CD4-positive, alpha-beta T cell treated with Interleukin-15 for 1 hour (primary cell): Measurements from ENCODE around the gene LPIN1.

Source experiments
- DNase-seq: peaks from one replicate; pipeline ENCODE4 v3.0.0-alpha.2; 2020

Gene LPIN1

DNA sequence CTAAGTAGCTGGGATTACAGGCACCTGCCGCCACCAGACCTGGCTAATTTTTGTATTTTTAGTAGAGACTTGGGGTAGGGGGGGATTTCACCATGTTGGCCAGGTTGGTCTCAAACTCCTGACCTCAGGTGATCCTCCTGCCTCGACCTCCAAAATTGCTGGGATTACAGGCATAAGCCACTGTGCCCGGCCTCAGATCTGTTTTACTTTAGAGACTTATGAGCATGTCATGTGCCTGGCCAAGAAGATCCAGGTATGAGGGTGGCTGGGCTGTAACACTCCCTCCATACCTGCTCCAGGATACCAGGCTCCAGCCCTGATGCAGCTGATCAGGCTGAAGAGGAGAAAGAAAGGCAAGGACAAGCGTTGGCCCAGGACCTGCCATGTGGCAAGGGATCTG lies 125.0 kb downstream of the LPIN1 start:
- no peak for DNase-seq

DNA sequence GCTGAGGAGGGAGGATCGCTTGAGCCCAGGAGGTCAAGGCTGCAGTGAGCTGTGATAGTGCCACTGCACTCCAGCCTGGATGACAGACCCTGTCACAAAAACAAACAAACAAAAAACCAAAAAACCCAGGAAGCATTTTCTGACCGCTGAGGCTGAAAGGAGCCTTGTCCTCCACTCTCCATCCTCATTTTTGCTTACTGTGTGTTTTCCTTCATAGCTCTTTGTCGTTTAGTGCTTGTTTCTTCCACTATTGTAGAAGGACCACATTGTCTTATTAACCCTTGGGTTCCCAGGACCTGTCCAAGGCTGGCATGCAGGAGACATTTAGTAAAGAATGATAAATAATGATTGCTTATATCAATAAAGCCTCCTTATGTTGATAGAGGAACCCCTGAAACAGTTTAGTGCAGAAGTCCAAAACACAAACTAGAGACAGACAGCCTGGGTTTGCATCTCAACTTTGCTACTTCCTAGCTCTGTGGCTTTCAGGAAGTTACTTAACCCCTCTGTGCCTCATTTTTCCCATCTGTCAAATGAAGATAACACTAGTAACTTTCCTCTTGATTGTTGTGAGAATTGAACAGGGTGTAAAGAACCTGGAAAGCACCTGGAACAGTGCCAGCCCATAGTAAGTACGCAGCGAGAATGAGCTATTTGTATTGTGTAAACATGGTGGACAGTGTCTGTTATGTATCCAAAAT lies 126.0 kb downstream of the LPIN1 start:
- DNase-seq = no peak

DNA sequence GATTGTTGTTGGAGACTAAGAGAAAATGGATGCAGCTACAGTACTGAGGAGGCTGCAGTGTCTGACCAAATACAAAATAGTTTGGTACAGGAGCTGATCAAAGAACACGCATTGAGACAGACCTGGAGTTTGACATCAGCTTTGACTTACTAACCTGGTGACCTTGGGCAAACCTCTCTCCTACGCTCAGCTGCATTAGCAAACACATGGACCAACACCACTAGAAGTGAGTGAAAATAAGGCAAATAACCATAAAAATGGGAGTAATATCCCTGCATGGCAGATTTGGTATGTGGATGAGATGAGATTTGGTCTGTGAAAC lies 126.5 kb downstream of the LPIN1 start:
- no peak for DNase-seq

DNA sequence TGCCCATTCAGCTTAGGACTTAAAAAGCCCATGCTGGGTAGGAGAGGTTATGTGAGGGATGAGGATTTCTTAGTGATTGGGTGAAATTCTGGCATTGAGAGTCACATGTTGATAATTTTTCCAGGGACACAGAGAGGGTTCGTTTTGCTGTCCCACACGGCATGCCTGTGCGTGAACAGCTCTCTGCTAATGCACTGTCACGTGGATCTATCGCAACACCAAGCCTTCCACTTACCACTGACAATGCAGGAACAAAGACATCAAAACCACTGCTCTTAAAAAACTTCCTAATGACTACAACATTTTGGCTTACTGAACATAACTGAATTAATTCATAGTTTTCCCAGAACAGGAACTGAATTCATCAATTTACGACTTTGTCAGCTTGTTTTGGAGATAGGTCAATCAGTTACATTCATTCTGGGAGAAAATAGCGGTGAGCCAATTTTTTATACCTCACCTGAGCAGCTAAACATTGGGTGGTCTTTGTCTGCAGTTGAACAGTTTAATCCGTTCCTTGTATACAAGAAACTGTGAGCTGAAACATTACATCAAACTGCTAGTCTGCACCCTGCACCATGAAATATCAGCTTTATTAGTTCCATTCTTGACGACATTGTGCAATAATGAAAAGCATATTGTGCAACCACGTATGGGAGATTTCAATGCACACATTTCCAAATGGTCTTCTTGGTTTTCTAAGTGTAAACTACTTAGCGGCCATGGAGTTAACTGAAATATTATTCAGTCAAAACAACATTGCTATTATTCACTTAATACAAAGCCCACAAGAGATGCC lies 127.1 kb downstream of the LPIN1 start:
- DNase-seq = no peak

DNA sequence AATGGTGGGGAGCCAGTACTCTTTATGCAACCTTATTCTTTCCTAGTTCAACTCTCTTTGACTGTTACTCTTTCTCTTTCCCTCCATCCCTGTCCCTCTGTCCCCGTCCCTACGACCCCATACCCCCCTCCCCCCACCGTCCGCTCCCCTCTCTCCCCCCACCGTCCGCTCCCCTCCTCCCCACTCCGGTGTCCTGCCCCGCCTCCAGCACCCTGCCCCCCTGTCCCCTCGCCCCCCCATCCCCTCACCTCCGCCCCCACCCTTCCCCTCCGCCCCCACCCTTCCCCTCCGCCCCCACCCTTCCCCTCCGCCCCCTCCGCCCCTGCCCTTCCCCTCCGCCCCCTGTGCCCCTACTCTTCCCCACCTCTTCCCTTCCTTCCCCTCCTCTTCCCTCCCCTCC lies 128.4 kb downstream of the LPIN1 start:
- no peak for DNase-seq

DNA sequence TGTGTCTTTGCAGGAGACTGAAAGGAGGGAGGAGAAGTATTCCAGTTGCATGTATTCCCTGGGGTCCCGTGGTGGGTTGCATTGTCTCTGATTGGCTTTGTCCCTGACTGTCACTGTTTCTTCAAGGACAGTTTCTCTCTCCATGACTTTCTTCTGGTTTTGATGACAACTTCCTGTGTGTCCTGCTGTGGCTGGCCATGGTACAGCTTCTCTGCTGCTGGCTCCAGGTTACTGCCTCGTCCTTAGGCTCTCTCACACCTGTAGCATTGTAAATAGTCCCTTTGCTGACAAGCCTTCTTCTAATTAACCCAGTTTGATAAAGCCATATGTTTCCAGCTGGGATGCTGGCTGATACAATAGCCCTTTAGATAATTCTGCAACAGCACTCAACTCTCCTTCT lies 129.0 kb downstream of the LPIN1 start:
- DNase-seq = no peak

DNA sequence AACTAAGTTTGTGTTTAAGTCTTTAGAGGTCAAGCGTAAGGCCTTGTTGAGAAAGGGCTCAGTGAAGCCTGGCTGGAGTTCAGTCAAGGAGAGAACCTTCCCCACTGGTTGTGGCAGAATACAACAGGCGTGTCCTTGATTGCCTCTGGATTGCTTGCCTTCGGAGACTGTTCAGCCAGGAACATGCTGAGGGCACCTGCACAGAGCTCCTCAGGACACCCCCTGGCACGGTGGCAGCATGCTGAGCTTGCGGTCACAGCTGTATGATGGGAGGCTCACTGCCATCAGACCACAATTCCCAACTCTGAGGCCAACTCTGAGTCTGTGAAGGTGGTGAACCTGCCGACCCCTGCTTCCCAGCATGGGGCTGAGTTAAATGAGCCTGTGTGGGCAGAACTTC lies 130.0 kb downstream of the LPIN1 start:
- DNase-seq = no peak

DNA sequence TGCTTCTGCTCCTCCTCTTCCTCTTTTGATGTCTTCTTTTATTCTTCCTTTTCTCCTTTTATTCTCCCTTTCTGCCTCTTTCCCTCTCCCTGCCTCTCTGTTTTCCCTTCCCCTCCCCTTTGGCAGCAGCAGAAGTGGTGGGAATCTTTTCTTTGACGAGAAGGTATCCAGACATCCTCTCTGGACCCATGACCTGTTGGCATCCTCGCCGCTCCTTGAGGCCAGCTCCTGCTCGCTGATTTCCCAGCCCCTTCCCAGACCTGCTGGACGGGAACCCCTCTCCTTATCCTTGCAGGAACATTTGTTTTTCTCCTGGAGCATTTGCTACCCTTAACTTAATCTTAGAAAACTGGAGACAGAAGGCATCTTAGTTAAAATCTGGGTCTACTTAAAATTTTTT lies 130.5 kb downstream of the LPIN1 start:
- DNase-seq = no peak
